IMR-90 (cell line): ENCODE measurements around the gene ZNF586. TPM values are rescaled to one million over a fixed set of nuclear protein-coding genes. Genes with fewer than 3 reads are reported as not detected.
"Not testable (repeated sequence)": the region's sequence is repeated elsewhere in the genome, so short reads cannot be mapped to it uniquely, and the experiment has no call there.

Experiments
- ATAC-seq: fragments of 200-7000 bp; cut with Tn5 transposase; 2 replicates; pipeline ENCODE4 v1.9.1; 2020; ENCODE audit warnings: low read depth, mild to moderate bottlenecking, moderate library complexity
- BruUV-seq: library from RNA; stranded (reverse); fragments of 400-500 nt; replicated peaks from 2 replicates; lab custom pipeline; 2021; lab: Mats Ljungman, UMichigan
- CTCF ChIA-PET: fragments of 300-600 bp; formaldehyde crosslinking; extraction: SDS; loops from one replicate; lab custom pipeline; 2021; ENCODE audit warnings: antibody characterized with exemption; lab: Yijun Ruan, JAX
- POLR2A ChIA-PET: fragments of 300-600 bp; sonication (Branson Sonifier 250); formaldehyde crosslinking; loops from one replicate; lab custom pipeline; 2022; ENCODE audit warnings: antibody characterized with exemption; ENCODE audit not compliant: unreplicated experiment; lab: Charles Lee
- DNase-seq: peaks from one replicate; pipeline ENCODE4 v3.0.0; 2013
- H2AFZ ChIP-seq: replicated peaks from 2 replicates; pipeline ENCODE3; 2013; ENCODE audit warnings: low read length, mild to moderate bottlenecking; ENCODE audit not compliant: poor library complexity
- H2AK5ac ChIP-seq: 2 replicates; pipeline ENCODE4 v1.6.1; 2013; ENCODE audit warnings: low read depth, low read length, inconsistent platforms
- H2AK9ac ChIP-seq: replicated peaks from 2 replicates; pipeline ENCODE3; 2013; ENCODE audit warnings: mild to moderate bottlenecking, low read depth, low read length, moderate library complexity; ENCODE audit not compliant: poor library complexity
- H2BK120ac ChIP-seq: 2 replicates; pipeline ENCODE4 v1.6.1; 2013; ENCODE audit warnings: low read depth, low read length, inconsistent platforms
- H2BK15ac ChIP-seq: 3 replicates; pipeline ENCODE4 v1.6.1; 2013; ENCODE audit warnings: low read depth, low read length, inconsistent platforms
- H2BK20ac ChIP-seq: 2 replicates; pipeline ENCODE4 v1.6.1; 2013; ENCODE audit warnings: low read depth, mild to moderate bottlenecking, inconsistent platforms, low read length, moderate library complexity
- H2BK5ac ChIP-seq: 2 replicates; pipeline ENCODE4 v1.6.1; 2013; ENCODE audit warnings: mild to moderate bottlenecking, low read depth, low read length, inconsistent platforms; ENCODE audit not compliant: poor library complexity, severe bottlenecking
- H3K14ac ChIP-seq: replicated peaks from 2 replicates; pipeline ENCODE4 v1.6.1; 2013; ENCODE audit warnings: low read depth, low read length, inconsistent platforms
- H3K18ac ChIP-seq: 2 replicates; pipeline ENCODE4 v1.6.1; 2013; ENCODE audit warnings: low read depth, low read length, control low read depth
- H3K23ac ChIP-seq: 2 replicates; pipeline ENCODE4 v1.6.1; 2013; ENCODE audit warnings: low read depth, low read length, inconsistent platforms
- H3K27ac ChIP-seq: 2 replicates; pipeline ENCODE4 v1.5.1; 2013; ENCODE audit warnings: mild to moderate bottlenecking, control low read depth, low read length; ENCODE audit not compliant: insufficient read depth
- H3K27me3 ChIP-seq: 2 replicates; pipeline ENCODE4 v1.6.1; 2013; ENCODE audit warnings: low read length; ENCODE audit not compliant: control insufficient read depth, insufficient read depth
- H3K36me3 ChIP-seq: 2 replicates; pipeline ENCODE4 v1.6.1; 2013; ENCODE audit warnings: low read length, mixed read lengths; ENCODE audit not compliant: control insufficient read depth, insufficient read depth
- H3K4ac ChIP-seq: 2 replicates; pipeline ENCODE4 v1.6.1; 2013; ENCODE audit warnings: low read depth, low read length, inconsistent platforms
- H3K4me1 ChIP-seq: 2 replicates; pipeline ENCODE4 v1.6.1; 2013; ENCODE audit warnings: low read length, mixed read lengths; ENCODE audit not compliant: control insufficient read depth, insufficient read depth
- H3K4me2 ChIP-seq: 2 replicates; pipeline ENCODE4 v1.6.1; 2013; ENCODE audit warnings: low read depth, mild to moderate bottlenecking, control low read depth, low read length, moderate library complexity
- H3K4me3 ChIP-seq: 2 replicates; pipeline ENCODE4 v1.5.1; 2013; ENCODE audit warnings: low read depth, mild to moderate bottlenecking, control low read depth, low read length, moderate library complexity; ENCODE audit not compliant: insufficient read depth
- H3K56ac ChIP-seq: 2 replicates; pipeline ENCODE4 v1.6.1; 2013; ENCODE audit warnings: low read length, inconsistent platforms; ENCODE audit not compliant: insufficient read depth; ENCODE audit errors: extremely low read depth
- H3K79me1 ChIP-seq, 2 experiments: 2 replicates each; pipeline ENCODE4 v1.6.1; 2013; ENCODE audit warnings: low read length in 2 of 2, inconsistent platforms in 1 of 2, low read depth in 1 of 2
- H3K9ac ChIP-seq: 2 replicates; pipeline ENCODE4 v1.6.1; 2013; ENCODE audit warnings: low read depth, low read length, control low read depth
- H3K9me1 ChIP-seq: 2 replicates; pipeline ENCODE4 v1.6.1; 2013; ENCODE audit warnings: low read length, inconsistent platforms; ENCODE audit not compliant: insufficient read depth
- H3K9me3 ChIP-seq: 2 replicates; pipeline ENCODE4 v1.6.1; 2013; ENCODE audit warnings: low read length; ENCODE audit not compliant: control insufficient read depth, insufficient read depth
- H4K20me1 ChIP-seq: 2 replicates; pipeline ENCODE4 v1.6.1; 2013; ENCODE audit warnings: low read length, inconsistent platforms; ENCODE audit not compliant: insufficient read depth
- H4K5ac ChIP-seq: 2 replicates; pipeline ENCODE4 v1.6.1; 2013; ENCODE audit warnings: mild to moderate bottlenecking, low read depth, low read length, control low read depth
- H4K8ac ChIP-seq, 2 experiments: 2 replicates each; pipeline ENCODE4 v1.6.1; 2013; ENCODE audit warnings: low read depth in 2 of 2, low read length in 2 of 2, control low read depth in 1 of 2, inconsistent platforms in 1 of 2
- H4K91ac ChIP-seq: 2 replicates; pipeline ENCODE4 v1.6.1; 2013; ENCODE audit warnings: low read depth, low read length, inconsistent platforms; ENCODE audit not compliant: insufficient read depth
- WGBS, 2 experiments: methylation state at CpG; one replicate each; pipeline versions ENCODE4 v1.1.5 to v1.1.7; 2013; ENCODE audit warnings: missing lambda C conversion rate in 2 of 2; ENCODE audit not compliant: insufficient read length in 1 of 2; ENCODE audit errors: extremely low coverage in 2 of 2; 5-methylcytosine and 5-hydroxymethylcytosine counted together
- dilution Hi-C: fragments of 300-500 bp; cut with HindIII; formaldehyde crosslinking; loops from one replicate; pipeline ENCODE4 v1.14.3; 2018; ENCODE audit warnings: low sequenced_read_pairs; ENCODE audit not compliant: unreplicated experiment
- in situ Hi-C: fragments of 300-500 bp; cut with MboI; formaldehyde crosslinking; loops from 3 replicates; pipeline ENCODE4 v1.14.3; 2019; ENCODE audit warnings: low sequenced_read_pairs, inconsistent platforms, mixed read lengths
- intact Hi-C: fragments of 100-400 bp; cut with micrococcal nuclease; formaldehyde crosslinking; loops from 2 replicates; pipeline ENCODE4 v1.10.0; 2022
- polyA plus RNA-seq, 3 experiments: library from polyadenylated mRNA; depleted of rRNA; stranded (reverse); fragments of >200 nt; gene quantifications; 2 replicates each; pipeline ENCODE4 v1.2.3, GENCODE V29; 2012; ENCODE audit warnings: low replicate concordance in 1 of 3
- total RNA-seq: library from RNA; depleted of rRNA; stranded (reverse); fragments of >200 nt; gene quantifications from 2 replicates; pipeline ENCODE4 v1.2.3, GENCODE V29; 2012

ZNF586 gene
- total and polyA plus RNA-seq, 2 of the 4 experiments (the other 2 are of a cell fraction) = 5.6 to 18.6 TPM

DNA sequence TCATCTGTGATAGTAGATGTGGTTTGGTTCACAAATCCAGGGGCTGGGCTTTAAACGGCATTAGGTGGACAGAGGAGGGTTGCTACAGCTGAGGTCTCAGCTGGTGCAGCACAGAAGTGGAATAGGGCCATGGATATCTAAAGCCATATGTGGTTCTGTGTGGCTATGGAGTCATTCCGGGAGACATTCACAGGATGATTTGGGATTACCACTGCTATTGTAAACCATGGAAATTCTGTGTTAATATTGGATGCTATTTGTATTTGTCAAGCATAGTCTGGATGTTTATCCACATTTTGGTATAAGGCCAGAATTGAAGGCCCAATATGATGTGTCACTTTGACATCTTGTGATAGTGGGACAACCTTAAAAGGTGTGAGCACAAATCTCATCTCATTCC is 53.7 kb downstream of the ZNF586 start:
- dilution Hi-C loops, DNase-seq, H3K9me3 ChIP-seq, H3K27me3 ChIP-seq, intact Hi-C loops, H3K4ac ChIP-seq, H4K91ac ChIP-seq, H3K9ac ChIP-seq, ATAC-seq, H3K23ac ChIP-seq, H4K8ac ChIP-seq, H3K18ac ChIP-seq, H3K9me1 ChIP-seq, H2AK5ac ChIP-seq, H3K14ac ChIP-seq, in situ Hi-C loops, H2AFZ ChIP-seq, CTCF ChIA-PET, H2BK5ac ChIP-seq, H3K4me2 ChIP-seq, H3K4me3 ChIP-seq, H2AK9ac ChIP-seq, H2BK15ac ChIP-seq, POLR2A ChIA-PET, H3K27ac ChIP-seq, H3K36me3 ChIP-seq, H2BK120ac ChIP-seq, H3K56ac ChIP-seq, H3K4me1 ChIP-seq, BruUV-seq, H2BK20ac ChIP-seq, H4K5ac ChIP-seq: not testable (repeated sequence)
- Histone ChIP-seq H3K79me1 (peaks cover 11 to 67% of the 10 kb centered on the region in 2 experiments), H4K20me1 (peaks cover 26% of the 10 kb centered on the region)
- WGBS, 2 experiments = 57% methylated on average over 1 of the region's 2 CpGs; no CpG with 5 or more reads in 1 of the 2 experiments

DNA sequence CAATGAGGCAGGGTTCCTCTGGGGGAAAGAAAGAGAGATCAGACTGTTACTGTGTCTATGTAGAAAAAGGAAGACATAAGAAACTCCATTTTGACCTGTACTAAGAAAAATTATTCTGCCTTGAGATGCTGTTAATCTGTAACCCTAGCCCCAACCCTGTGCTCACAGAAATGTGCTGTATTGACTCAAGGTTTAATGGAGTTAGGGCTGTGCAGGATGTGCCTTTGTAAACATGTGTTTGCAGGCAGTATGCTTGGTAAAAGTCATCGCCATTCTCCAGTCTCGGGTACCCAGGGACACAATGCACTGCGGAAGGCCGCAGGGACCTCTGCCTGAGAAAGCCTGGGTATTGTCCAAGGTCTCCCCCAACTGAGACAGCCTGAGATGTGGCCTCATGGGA is 54.1 kb downstream of the ZNF586 start:
- H4K8ac ChIP-seq, H4K91ac ChIP-seq, dilution Hi-C loops, intact Hi-C loops, H4K5ac ChIP-seq, H2BK15ac ChIP-seq, H3K23ac ChIP-seq, BruUV-seq, H3K4me1 ChIP-seq, ATAC-seq, CTCF ChIA-PET, H2BK120ac ChIP-seq, H3K36me3 ChIP-seq, H2AK9ac ChIP-seq, H2BK5ac ChIP-seq, H3K4me2 ChIP-seq, H3K14ac ChIP-seq, H3K4me3 ChIP-seq, POLR2A ChIA-PET, H2AFZ ChIP-seq, H3K9me3 ChIP-seq, H2BK20ac ChIP-seq, H2AK5ac ChIP-seq, H3K27me3 ChIP-seq, H3K4ac ChIP-seq, H3K18ac ChIP-seq, H3K9me1 ChIP-seq, H3K9ac ChIP-seq, DNase-seq, H3K27ac ChIP-seq, H3K56ac ChIP-seq, in situ Hi-C loops: not testable (repeated sequence)
- 100% methylated on average over 2 of the region's 4 CpGs; no CpG with 5 or more reads in 1 of the 2 experiments for WGBS, 2 experiments
- peaks cover 11 to 67% of the 10 kb centered on the region in 2 experiments for H3K79me1 ChIP-seq
- peaks cover 26% of the 10 kb centered on the region for H4K20me1 ChIP-seq
